Anterior cingulate cortex (tissue), 58 donors: Measurements from ENCODE around the gene SLC2A4RG.

Experiments used
- DNase-seq, 58 donors: peaks; one replicate each; lab custom pipeline; 2025; lab: John Stamatoyannopoulos, UW

Gene SLC2A4RG

GRCh38 chr20:63737945-63738686 is 1.5 kb upstream of the SLC2A4RG start:
- no peak for DNase-seq

GRCh38 chr20:63738687-63739129 is 868 bp upstream of the SLC2A4RG start:
- peak in 9 of 58 donors; percentile 28 to 45 (median 35) for DNase-seq

- peak in 6 of 58 donors; percentile 15 to 61 (median 26) for DNase-seq
These were observed 572 bp downstream of the SLC2A4RG start for GRCh38 chr20:63740070-63740626.

GRCh38 chr20:63740627-63741353 is 1.2 kb downstream of the SLC2A4RG start:
- DNase-seq, result peak in 54 of 58 donors; percentile 35 to 89 (median 72)

GRCh38 chr20:63741354-63741675 is 1.7 kb downstream of the SLC2A4RG start:
- DNase-seq, result no peak

GRCh38 chr20:63741676-63742380 is 2.3 kb downstream of the SLC2A4RG start:
- no peak for DNase-seq

GRCh38 chr20:63742381-63743024 is 2.9 kb downstream of the SLC2A4RG start:
- no peak for DNase-seq

GRCh38 chr20:63743210-63743970 is 3.8 kb downstream of the SLC2A4RG start:
- DNase-seq, result no peak

GRCh38 chr20:63744158-63744557 is 4.6 kb downstream of the SLC2A4RG start:
- DNase-seq, result no peak

- DNase-seq, result no peak
These were observed 5.2 kb downstream of the SLC2A4RG start for GRCh38 chr20:63744574-63745423.

- no peak for DNase-seq
These were observed 5.8 kb downstream of the SLC2A4RG start for GRCh38 chr20:63745424-63745805.

- no peak for DNase-seq
These were observed 6.6 kb downstream of the SLC2A4RG start for GRCh38 chr20:63745961-63746731.

GRCh38 chr20:63746751-63747315 is 7.3 kb downstream of the SLC2A4RG start:
- DNase-seq, result no peak

- no peak for DNase-seq
These were observed 8.1 kb downstream of the SLC2A4RG start for GRCh38 chr20:63747622-63748069.

GRCh38 chr20:63748070-63748933 is 8.7 kb downstream of the SLC2A4RG start:
- DNase-seq, result no peak

- no peak for DNase-seq
These were observed 9.3 kb downstream of the SLC2A4RG start for GRCh38 chr20:63748934-63749270.
